Stimulated activated CD8-positive, alpha-beta memory T cell treated with anti-CD3 and anti-CD28 coated beads, Interleukin-2, amount 100 ng/mL, for 48 hours (primary cell): Measurements from ENCODE around the gene APP.
"Not testable (repeated sequence)": the region's sequence is repeated elsewhere in the genome, so short reads cannot be mapped to it uniquely, and the experiment has no call there.

Experiments used
- DNase-seq, 2 donors: peaks; one replicate each; pipeline ENCODE4 v3.0.0-alpha.2; 2020; ENCODE audit warnings: low read depth in 2 of 2

The APP gene

GRCh38 chr21:26022598-26023337 lies 147.8 kb downstream of the APP start:
- DNase-seq = not testable (repeated sequence)

GRCh38 chr21:26020510-26020909 lies 150.1 kb downstream of the APP start:
- DNase-seq = no peak

- DNase-seq = no peak
These were observed 150.5 kb downstream of the APP start for GRCh38 chr21:26020081-26020480.

GRCh38 chr21:26019236-26019635 lies 151.3 kb downstream of the APP start:
- no peak for DNase-seq

- DNase-seq = no peak
These were observed 156.6 kb downstream of the APP start for GRCh38 chr21:26013970-26014369.

- DNase-seq = not testable (repeated sequence)
These were observed 158.1 kb downstream of the APP start for GRCh38 chr21:26012482-26012881.

GRCh38 chr21:26011292-26011940 lies 159.2 kb downstream of the APP start:
- DNase-seq = no peak

GRCh38 chr21:26007951-26008498 lies 162.5 kb downstream of the APP start:
- DNase-seq = no peak

GRCh38 chr21:26005464-26005863 lies 165.1 kb downstream of the APP start:
- DNase-seq = no peak

GRCh38 chr21:26003404-26003803 lies 167.2 kb downstream of the APP start:
- DNase-seq = no peak

- no peak for DNase-seq
These were observed 169.2 kb downstream of the APP start for GRCh38 chr21:26001356-26001755.

- peak in 1 of 2 donors; percentile 5 for DNase-seq
These were observed 170.5 kb downstream of the APP start for GRCh38 chr21:25999921-26000582.

GRCh38 chr21:25997788-25998611 lies 172.6 kb downstream of the APP start:
- DNase-seq = no peak

GRCh38 chr21:25995278-25995677 lies 175.3 kb downstream of the APP start:
- DNase-seq = no peak

GRCh38 chr21:25994758-25995163 lies 175.8 kb downstream of the APP start:
- DNase-seq = no peak

GRCh38 chr21:25988738-25989137 lies 181.8 kb downstream of the APP start:
- DNase-seq = no peak

GRCh38 chr21:25987531-25987930 lies 183.0 kb downstream of the APP start:
- no peak for DNase-seq

GRCh38 chr21:25986928-25987327 lies 183.6 kb downstream of the APP start:
- no peak for DNase-seq

GRCh38 chr21:25985990-25986389 lies 184.6 kb downstream of the APP start:
- DNase-seq = no peak

- no peak for DNase-seq
These were observed 186.0 kb downstream of the APP start for GRCh38 chr21:25984538-25984937.

GRCh38 chr21:25983745-25984144 lies 186.8 kb downstream of the APP start:
- no peak for DNase-seq

GRCh38 chr21:25980710-25981109 lies 189.9 kb downstream of the APP start:
- DNase-seq = no peak
